K562 (cell line): Measurements from ENCODE around the gene PSMB2. TPM values are rescaled to one million over a fixed set of nuclear protein-coding genes. Genes with fewer than 3 reads are reported as not detected.
A peak's percentile ranks its signal among the peaks of the same experiment; 100 is the strongest.

ENCODE experiments used
- CBX3 ChIP-seq, 2 experiments: IDR thresholded peaks; 1 replicate in 1 of 2; 2 replicates in 1 of 2; pipeline ENCODE4 v1.6.1; 2012; ENCODE audit warnings: inconsistent platforms in 2 of 2, low read length in 2 of 2, borderline replicate concordance in 1 of 2, control low read depth in 1 of 2
- DPF2 ChIP-seq: fragments of 450-650 bp; IDR thresholded peaks from 2 replicates; pipeline ENCODE4 v1.6.1; 2016
- GATAD2B ChIP-seq: fragments of 450-650 bp; IDR thresholded peaks from 2 replicates; pipeline ENCODE4 v1.6.1; 2017; ENCODE audit warnings: mild to moderate bottlenecking, borderline replicate concordance
- PCBP2 ChIP-seq: fragments of 200-400 bp; formaldehyde crosslinking; IDR thresholded peaks from 2 replicates; pipeline ENCODE4 v1.6.1; 2018; ENCODE audit warnings: low read length, low read depth, mild to moderate bottlenecking, moderate library complexity; ENCODE audit not compliant: poor library complexity, severe bottlenecking
- POLR2B ChIP-seq: fragments of 450-650 bp; IDR thresholded peaks from 2 replicates; pipeline ENCODE4 v1.6.1; 2018; ENCODE audit warnings: low read depth; ENCODE audit not compliant: partially characterized antibody
- RAD21 ChIP-seq, 2 experiments: fragments of 250-450 bp in 1 of 2; fragments of 450-650 bp in 1 of 2; sonication (Bioruptor Pico) in 1 of 2; formaldehyde crosslinking in 1 of 2; IDR thresholded peaks in 1 of 2; conservative IDR thresholded peaks in 1 of 2; 2 replicates each; pipeline versions ENCODE4 v1.4.0 to v1.8.0; 2020 to 2022; ENCODE audit warnings: mild to moderate bottlenecking in 2 of 2, moderate library complexity in 1 of 2
- ZNF197 ChIP-seq: fragments of 200-800 bp; sonication (Bioruptor generic); IDR thresholded peaks from 2 replicates; pipeline ENCODE4 v1.6.1; 2016; ENCODE audit warnings: low read depth, missing genetic modification characterization, missing compliant biosample characterization
- ZNF217 ChIP-seq: sonication (generic); formaldehyde crosslinking; IDR thresholded peaks from 2 replicates; pipeline ENCODE4 v1.8.0; 2022; ENCODE audit warnings: mild to moderate bottlenecking, missing genetic modification reagents
- ZNF589 ChIP-seq: fragments of 200-800 bp; sonication (Bioruptor generic); IDR thresholded peaks from 2 replicates; pipeline ENCODE4 v1.6.1; 2016; ENCODE audit warnings: low read depth, missing genetic modification characterization, missing compliant biosample characterization
- ZNF668 ChIP-seq: fragments of 250-450 bp; sonication (Bioruptor Pico); IDR thresholded peaks from 2 replicates; pipeline ENCODE4 v1.8.0; 2022; ENCODE audit warnings: mild to moderate bottlenecking, inconsistent platforms
- polyA plus RNA-seq, 8 experiments: library from polyadenylated mRNA; depleted of rRNA in 4 of 8; stranded (reverse) in 5 of 8; unstranded in 3 of 8; fragments of >200 nt; fragmentation: Nextera tagmentation in 2 of 8; fragmentation: Illumina TruSeq in 1 of 8; extraction: Ambion mirVana in 2 of 8; extraction: Trizol in 1 of 8; gene quantifications; 2 replicates each; pipeline versions ENCODE4 v1.2.1 to v1.2.3, GENCODE V29; 2011 to 2014; ENCODE audit warnings: inconsistent platforms in 1 of 8, missing spikeins in 1 of 8
- total RNA-seq, 7 experiments: library from RNA; depleted of rRNA in 6 of 7; stranded (reverse); fragments of >200 nt in 6 of 7; fragmentation: Illumina TruSeq in 2 of 7; extraction: Trizol in 2 of 7; gene quantifications; 2 replicates each; pipeline versions ENCODE4 v1.2.1 to v1.2.3, GENCODE V29; 2011 to 2021; ENCODE audit warnings: low replicate concordance in 1 of 7
- TF ChIP-seq, protein P1 (sequence below): fragments of 450-650 bp; IDR thresholded peaks from 2 replicates; pipeline ENCODE4 v1.6.1; 2016; ENCODE audit warnings: mild to moderate bottlenecking, moderate library complexity
- TF ChIP-seq, protein P2 (sequence below): sonication (generic); formaldehyde crosslinking; IDR thresholded peaks from 2 replicates; pipeline ENCODE4 v1.8.0; 2022; ENCODE audit warnings: mild to moderate bottlenecking, low read depth, missing genetic modification reagents

Gene PSMB2
- total and polyA plus RNA-seq, 9 of the 15 experiments (the other 6 are each of a cell fraction or from before 2014, with no cell fraction given): 71.7 to 543 (median 165) TPM

DNA sequence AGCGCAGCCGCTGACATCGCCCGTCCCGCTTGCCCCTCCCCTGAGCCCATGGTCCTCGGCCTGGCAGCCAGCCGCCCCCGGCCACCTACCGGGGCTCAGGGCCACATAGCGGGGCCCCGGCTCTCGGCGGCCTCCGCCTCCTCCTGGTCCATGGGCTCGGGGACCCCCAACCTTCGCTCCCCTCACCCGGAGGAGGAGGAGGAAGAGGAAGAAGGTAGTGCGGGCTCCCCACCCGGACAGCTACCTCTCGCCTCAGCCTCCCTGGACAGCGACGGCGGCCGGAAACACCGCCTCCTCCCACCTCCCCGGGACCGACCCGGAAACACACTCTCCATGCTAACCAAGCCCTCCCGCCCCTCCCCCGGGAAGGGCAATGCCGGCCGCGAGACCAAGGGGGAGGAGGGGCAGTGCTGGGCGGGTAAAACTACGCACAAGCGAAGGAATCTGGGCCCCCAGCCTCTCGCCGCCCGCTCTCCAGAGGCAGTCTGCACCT, 84.2 kb downstream of the PSMB2 start, which contains the start of gene KIAA0319L (continued):
- no peak for TF ChIP-seq GATAD2B
- peak in 1 of 2 experiments; percentile 41; a peak in 2 of 4 replicates for TF ChIP-seq RAD21 (CRISPR knock-in tag; conservative IDR thresholded peaks at IDR 0.05 in 1 of 2, IDR thresholded peaks at IDR 0.05 in 1 of 2)
- peak in 1 of 2 experiments; percentile 25; a peak in 1 of 3 replicates for TF ChIP-seq CBX3 (IDR thresholded peaks at IDR 0.05; ENCODE audit: borderline replicate concordance in 1 of 2, low read length in 2 of 2)
- no peak for TF ChIP-seq ZNF197 (CRISPR knock-in tag)
- peak; percentile 87 for TF ChIP-seq POLR2B
- TF ChIP-seq, protein P1, sequence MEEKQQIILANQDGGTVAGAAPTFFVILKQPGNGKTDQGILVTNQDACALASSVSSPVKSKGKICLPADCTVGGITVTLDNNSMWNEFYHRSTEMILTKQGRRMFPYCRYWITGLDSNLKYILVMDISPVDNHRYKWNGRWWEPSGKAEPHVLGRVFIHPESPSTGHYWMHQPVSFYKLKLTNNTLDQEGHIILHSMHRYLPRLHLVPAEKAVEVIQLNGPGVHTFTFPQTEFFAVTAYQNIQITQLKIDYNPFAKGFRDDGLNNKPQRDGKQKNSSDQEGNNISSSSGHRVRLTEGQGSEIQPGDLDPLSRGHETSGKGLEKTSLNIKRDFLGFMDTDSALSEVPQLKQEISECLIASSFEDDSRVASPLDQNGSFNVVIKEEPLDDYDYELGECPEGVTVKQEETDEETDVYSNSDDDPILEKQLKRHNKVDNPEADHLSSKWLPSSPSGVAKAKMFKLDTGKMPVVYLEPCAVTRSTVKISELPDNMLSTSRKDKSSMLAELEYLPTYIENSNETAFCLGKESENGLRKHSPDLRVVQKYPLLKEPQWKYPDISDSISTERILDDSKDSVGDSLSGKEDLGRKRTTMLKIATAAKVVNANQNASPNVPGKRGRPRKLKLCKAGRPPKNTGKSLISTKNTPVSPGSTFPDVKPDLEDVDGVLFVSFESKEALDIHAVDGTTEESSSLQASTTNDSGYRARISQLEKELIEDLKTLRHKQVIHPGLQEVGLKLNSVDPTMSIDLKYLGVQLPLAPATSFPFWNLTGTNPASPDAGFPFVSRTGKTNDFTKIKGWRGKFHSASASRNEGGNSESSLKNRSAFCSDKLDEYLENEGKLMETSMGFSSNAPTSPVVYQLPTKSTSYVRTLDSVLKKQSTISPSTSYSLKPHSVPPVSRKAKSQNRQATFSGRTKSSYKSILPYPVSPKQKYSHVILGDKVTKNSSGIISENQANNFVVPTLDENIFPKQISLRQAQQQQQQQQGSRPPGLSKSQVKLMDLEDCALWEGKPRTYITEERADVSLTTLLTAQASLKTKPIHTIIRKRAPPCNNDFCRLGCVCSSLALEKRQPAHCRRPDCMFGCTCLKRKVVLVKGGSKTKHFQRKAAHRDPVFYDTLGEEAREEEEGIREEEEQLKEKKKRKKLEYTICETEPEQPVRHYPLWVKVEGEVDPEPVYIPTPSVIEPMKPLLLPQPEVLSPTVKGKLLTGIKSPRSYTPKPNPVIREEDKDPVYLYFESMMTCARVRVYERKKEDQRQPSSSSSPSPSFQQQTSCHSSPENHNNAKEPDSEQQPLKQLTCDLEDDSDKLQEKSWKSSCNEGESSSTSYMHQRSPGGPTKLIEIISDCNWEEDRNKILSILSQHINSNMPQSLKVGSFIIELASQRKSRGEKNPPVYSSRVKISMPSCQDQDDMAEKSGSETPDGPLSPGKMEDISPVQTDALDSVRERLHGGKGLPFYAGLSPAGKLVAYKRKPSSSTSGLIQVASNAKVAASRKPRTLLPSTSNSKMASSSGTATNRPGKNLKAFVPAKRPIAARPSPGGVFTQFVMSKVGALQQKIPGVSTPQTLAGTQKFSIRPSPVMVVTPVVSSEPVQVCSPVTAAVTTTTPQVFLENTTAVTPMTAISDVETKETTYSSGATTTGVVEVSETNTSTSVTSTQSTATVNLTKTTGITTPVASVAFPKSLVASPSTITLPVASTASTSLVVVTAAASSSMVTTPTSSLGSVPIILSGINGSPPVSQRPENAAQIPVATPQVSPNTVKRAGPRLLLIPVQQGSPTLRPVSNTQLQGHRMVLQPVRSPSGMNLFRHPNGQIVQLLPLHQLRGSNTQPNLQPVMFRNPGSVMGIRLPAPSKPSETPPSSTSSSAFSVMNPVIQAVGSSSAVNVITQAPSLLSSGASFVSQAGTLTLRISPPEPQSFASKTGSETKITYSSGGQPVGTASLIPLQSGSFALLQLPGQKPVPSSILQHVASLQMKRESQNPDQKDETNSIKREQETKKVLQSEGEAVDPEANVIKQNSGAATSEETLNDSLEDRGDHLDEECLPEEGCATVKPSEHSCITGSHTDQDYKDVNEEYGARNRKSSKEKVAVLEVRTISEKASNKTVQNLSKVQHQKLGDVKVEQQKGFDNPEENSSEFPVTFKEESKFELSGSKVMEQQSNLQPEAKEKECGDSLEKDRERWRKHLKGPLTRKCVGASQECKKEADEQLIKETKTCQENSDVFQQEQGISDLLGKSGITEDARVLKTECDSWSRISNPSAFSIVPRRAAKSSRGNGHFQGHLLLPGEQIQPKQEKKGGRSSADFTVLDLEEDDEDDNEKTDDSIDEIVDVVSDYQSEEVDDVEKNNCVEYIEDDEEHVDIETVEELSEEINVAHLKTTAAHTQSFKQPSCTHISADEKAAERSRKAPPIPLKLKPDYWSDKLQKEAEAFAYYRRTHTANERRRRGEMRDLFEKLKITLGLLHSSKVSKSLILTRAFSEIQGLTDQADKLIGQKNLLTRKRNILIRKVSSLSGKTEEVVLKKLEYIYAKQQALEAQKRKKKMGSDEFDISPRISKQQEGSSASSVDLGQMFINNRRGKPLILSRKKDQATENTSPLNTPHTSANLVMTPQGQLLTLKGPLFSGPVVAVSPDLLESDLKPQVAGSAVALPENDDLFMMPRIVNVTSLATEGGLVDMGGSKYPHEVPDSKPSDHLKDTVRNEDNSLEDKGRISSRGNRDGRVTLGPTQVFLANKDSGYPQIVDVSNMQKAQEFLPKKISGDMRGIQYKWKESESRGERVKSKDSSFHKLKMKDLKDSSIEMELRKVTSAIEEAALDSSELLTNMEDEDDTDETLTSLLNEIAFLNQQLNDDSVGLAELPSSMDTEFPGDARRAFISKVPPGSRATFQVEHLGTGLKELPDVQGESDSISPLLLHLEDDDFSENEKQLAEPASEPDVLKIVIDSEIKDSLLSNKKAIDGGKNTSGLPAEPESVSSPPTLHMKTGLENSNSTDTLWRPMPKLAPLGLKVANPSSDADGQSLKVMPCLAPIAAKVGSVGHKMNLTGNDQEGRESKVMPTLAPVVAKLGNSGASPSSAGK: no peak
- no peak for TF ChIP-seq ZNF589
- no peak for TF ChIP-seq PCBP2
- TF ChIP-seq ZNF217 (CRISPR knock-in tag): no peak
- TF ChIP-seq, protein P2, sequence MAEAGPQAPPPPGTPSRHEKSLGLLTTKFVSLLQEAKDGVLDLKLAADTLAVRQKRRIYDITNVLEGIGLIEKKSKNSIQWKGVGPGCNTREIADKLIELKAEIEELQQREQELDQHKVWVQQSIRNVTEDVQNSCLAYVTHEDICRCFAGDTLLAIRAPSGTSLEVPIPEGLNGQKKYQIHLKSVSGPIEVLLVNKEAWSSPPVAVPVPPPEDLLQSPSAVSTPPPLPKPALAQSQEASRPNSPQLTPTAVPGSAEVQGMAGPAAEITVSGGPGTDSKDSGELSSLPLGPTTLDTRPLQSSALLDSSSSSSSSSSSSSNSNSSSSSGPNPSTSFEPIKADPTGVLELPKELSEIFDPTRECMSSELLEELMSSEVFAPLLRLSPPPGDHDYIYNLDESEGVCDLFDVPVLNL (CRISPR knock-in tag): no peak
- TF ChIP-seq ZNF668 (CRISPR knock-in tag): no peak
- no peak for TF ChIP-seq DPF2
